A549 (cell line): ENCODE results near the gene MRFAP1L1. TPM values are rescaled to one million over a fixed set of nuclear protein-coding genes. Genes with fewer than 3 reads are reported as not detected.

ENCODE experiments used
- ATAC-seq, 2 experiments: fragments of 200-7000 bp in 1 of 2; fragments of >200 bp in 1 of 2; cut with Nextera tagmentation in 1 of 2; cut with Tn5 transposase in 1 of 2; 3 replicates each; pipeline versions ENCODE4 v1.8.0 to v1.9.1; 2018 to 2020; ENCODE audit warnings: mild to moderate bottlenecking in 1 of 2, moderate library complexity in 1 of 2
- CTCF ChIA-PET: fragments of 300-600 bp; sonication (Branson Sonifier 250); formaldehyde crosslinking; extraction: SDS; loops from one replicate; lab custom pipeline; 2021; ENCODE audit warnings: antibody characterized with exemption, inconsistent platforms; lab: Yijun Ruan, JAX
- POLR2A ChIA-PET: fragments of 350-600 bp; formaldehyde crosslinking; extraction: SDS; loops from one replicate; lab custom pipeline; 2021; ENCODE audit warnings: antibody characterized with exemption, inconsistent platforms; lab: Yijun Ruan, JAX
- DNase-seq, 2 experiments: peaks; one replicate each; pipeline versions ENCODE4 v3.0.0 to v3.0.0-alpha.2; 2011 to 2016; ENCODE audit warnings: low read depth in 1 of 2, low spot score in 1 of 2
- FAIRE-seq: peaks from 2 replicates; lab custom pipeline; 2011; peaks lifted over from hg19 to GRCh38; lab: Jason Lieb, UNC
- H3K27ac ChIP-seq, 2 experiments: fragments of >200 bp; sonication (Bioruptor Twin); formaldehyde crosslinking; 3 replicates each; pipeline ENCODE4 v1.5.1; 2016 to 2017
- H3K4me1 ChIP-seq: fragments of >200 bp; sonication (Bioruptor Twin); formaldehyde crosslinking; 3 replicates; pipeline ENCODE4 v1.6.1; 2016
- H3K4me2 ChIP-seq: fragments of >200 bp; sonication (Bioruptor Twin); formaldehyde crosslinking; 3 replicates; pipeline ENCODE4 v1.6.1; 2016
- H3K4me3 ChIP-seq: fragments of >200 bp; sonication (Bioruptor Twin); formaldehyde crosslinking; 3 replicates; pipeline ENCODE4 v1.5.1; 2016
- H3K9me3 ChIP-seq: fragments of >200 bp; sonication (Bioruptor Twin); formaldehyde crosslinking; 3 replicates; pipeline ENCODE4 v1.6.1; 2016
- BCL3 ChIP-seq: fragments of >200 bp; sonication (Bioruptor Twin); formaldehyde crosslinking; IDR thresholded peaks from 3 replicates; pipeline ENCODE4 v1.6.1; 2016
- BHLHE40 ChIP-seq: IDR thresholded peaks from 2 replicates; pipeline ENCODE4 v1.6.1; 2012; ENCODE audit warnings: low read depth, low read length, inconsistent platforms
- CBX2 ChIP-seq: fragments of 200-600 bp; sonication (generic); IDR thresholded peaks from 2 replicates; pipeline ENCODE4 v1.6.1; 2016; ENCODE audit warnings: low read depth, mild to moderate bottlenecking, borderline replicate concordance
- CBX8 ChIP-seq: fragments of 200-600 bp; sonication (generic); IDR thresholded peaks from 2 replicates; pipeline ENCODE4 v1.6.1; 2016
- CEBPB ChIP-seq, 2 experiments: fragments of >200 bp in 1 of 2; sonication (Bioruptor Twin) in 1 of 2; formaldehyde crosslinking in 1 of 2; IDR thresholded peaks; 2 replicates each; pipeline ENCODE4 v1.6.1; 2012 to 2016
- CHD4 ChIP-seq: fragments of 200-600 bp; sonication (generic); IDR thresholded peaks from 2 replicates; pipeline ENCODE4 v1.6.1; 2016; ENCODE audit warnings: antibody characterized with exemption, mild to moderate bottlenecking, borderline replicate concordance
- E2F6 ChIP-seq: IDR thresholded peaks from 2 replicates; pipeline ENCODE4 v1.6.1; 2012; ENCODE audit warnings: low read depth, borderline replicate concordance
- EHF ChIP-seq: fragments of 250-450 bp; sonication (Bioruptor Pico); IDR thresholded peaks from 2 replicates; pipeline ENCODE4 v1.5.0; 2020; ENCODE audit warnings: mild to moderate bottlenecking
- EHMT2 ChIP-seq: fragments of 200-600 bp; sonication (generic); IDR thresholded peaks from 2 replicates; pipeline ENCODE4 v1.6.1; 2016; ENCODE audit warnings: antibody characterized with exemption, low read depth, mild to moderate bottlenecking, moderate library complexity
- ESRRA ChIP-seq: fragments of 150-350 bp; IDR thresholded peaks from 2 replicates; pipeline ENCODE4 v1.6.1; 2014; ENCODE audit warnings: mild to moderate bottlenecking, low read length, borderline replicate concordance
- FOSB ChIP-seq: fragments of 250-450 bp; sonication (Bioruptor Pico); IDR thresholded peaks from 2 replicates; pipeline ENCODE4 v1.5.0; 2020; ENCODE audit warnings: mild to moderate bottlenecking, moderate library complexity
- FOSL2 ChIP-seq, 2 experiments: fragments of 450-650 bp in 1 of 2; fragments of >200 bp in 1 of 2; sonication (Bioruptor Twin) in 1 of 2; formaldehyde crosslinking; IDR thresholded peaks; 2 replicates each; pipeline versions ENCODE4 v1.5.0 to v1.6.1; 2016 to 2020; ENCODE audit warnings: mild to moderate bottlenecking in 1 of 2, moderate library complexity in 1 of 2
- FOXS1 ChIP-seq: fragments of 250-450 bp; sonication (Bioruptor Pico); IDR thresholded peaks from 2 replicates; pipeline ENCODE4 v1.5.0; 2020; ENCODE audit warnings: mild to moderate bottlenecking, moderate library complexity
- HDAC2 ChIP-seq: fragments of 200-600 bp; sonication (generic); IDR thresholded peaks from 2 replicates; pipeline ENCODE4 v1.6.1; 2016
- HEYL ChIP-seq: fragments of 250-450 bp; sonication (Bioruptor Pico); IDR thresholded peaks from 2 replicates; pipeline ENCODE4 v1.8.0; 2021; ENCODE audit warnings: mild to moderate bottlenecking, moderate library complexity
- HOXB13 ChIP-seq: fragments of 250-450 bp; sonication (Bioruptor Pico); IDR thresholded peaks from 2 replicates; pipeline ENCODE4 v1.5.0; 2020; ENCODE audit warnings: low read depth, mild to moderate bottlenecking, moderate library complexity
- JUN ChIP-seq, 2 experiments: fragments of >200 bp; sonication (Bioruptor Twin); formaldehyde crosslinking; IDR thresholded peaks; 2 replicates in 1 of 2; 3 replicates in 1 of 2; pipeline ENCODE4 v1.6.1; 2016 to 2017
- MAX ChIP-seq: IDR thresholded peaks from 2 replicates; pipeline ENCODE4 v1.6.1; 2012
- NPAS2 ChIP-seq: fragments of 250-450 bp; sonication (Bioruptor Pico); IDR thresholded peaks from 2 replicates; pipeline ENCODE4 v1.8.0; 2022; ENCODE audit warnings: mild to moderate bottlenecking, moderate library complexity, borderline replicate concordance
- PHF8 ChIP-seq: fragments of 200-600 bp; sonication (generic); IDR thresholded peaks from 2 replicates; pipeline ENCODE4 v1.6.1; 2016; ENCODE audit warnings: low read depth, mild to moderate bottlenecking, antibody characterized with exemption, moderate library complexity, borderline replicate concordance
- POLR2A ChIP-seq: IDR thresholded peaks from 2 replicates; pipeline ENCODE4 v1.6.1; 2012; ENCODE audit warnings: mild to moderate bottlenecking, low read length
- RARB ChIP-seq: fragments of 250-450 bp; sonication (Bioruptor Pico); IDR thresholded peaks from 2 replicates; pipeline ENCODE4 v1.8.0; 2021; ENCODE audit warnings: mild to moderate bottlenecking, moderate library complexity
- RFX5 ChIP-seq: fragments of 450-650 bp; IDR thresholded peaks from 2 replicates; pipeline ENCODE4 v1.7.1; 2014; ENCODE audit warnings: antibody characterized with exemption, mild to moderate bottlenecking, moderate library complexity
- SMC3 ChIP-seq: fragments of >200 bp; sonication (Bioruptor Twin); formaldehyde crosslinking; IDR thresholded peaks from 3 replicates; pipeline ENCODE4 v1.6.1; 2018; ENCODE audit warnings: inconsistent platforms
- TFCP2L1 ChIP-seq: fragments of 250-450 bp; sonication (Bioruptor Pico); IDR thresholded peaks from 2 replicates; pipeline ENCODE4 v1.5.0; 2021; ENCODE audit warnings: mild to moderate bottlenecking
- TP53 ChIP-seq: fragments of 250-450 bp; sonication (Bioruptor Pico); IDR thresholded peaks from 2 replicates; pipeline ENCODE4 v1.5.0; 2021; ENCODE audit warnings: mild to moderate bottlenecking, moderate library complexity
- USF2 ChIP-seq: fragments of 450-650 bp; IDR thresholded peaks from 2 replicates; pipeline ENCODE4 v1.6.1; 2014; ENCODE audit warnings: antibody characterized with exemption
- ZNF302 ChIP-seq: fragments of 250-450 bp; sonication (Bioruptor Pico); IDR thresholded peaks from 2 replicates; pipeline ENCODE4 v1.9.0; 2021; ENCODE audit warnings: inconsistent platforms, mild to moderate bottlenecking, moderate library complexity
- ZSCAN20 ChIP-seq: fragments of 250-450 bp; sonication (Bioruptor Pico); IDR thresholded peaks from 2 replicates; pipeline ENCODE4 v1.8.0; 2022; ENCODE audit warnings: mild to moderate bottlenecking, moderate library complexity
- WGBS: methylation state at CpG from one replicate; pipeline ENCODE4 v1.1.6; 2017; ENCODE audit errors: missing lambda C conversion rate; 5-methylcytosine and 5-hydroxymethylcytosine counted together
- polyA plus RNA-seq, 4 experiments: library from polyadenylated mRNA; depleted of rRNA in 3 of 4; stranded (reverse); fragments of >200 nt; fragmentation: RNase III in 1 of 4; extraction: RNeasy Plus Mini Kit Qiagen cat#74134 plus additional on column Dnase treatment in 1 of 4; gene quantifications; 2 replicates in 3 of 4; 3 replicates in 1 of 4; pipeline ENCODE4 v1.2.3, GENCODE V29; 2011 to 2017

MRFAP1L1 gene
- polyA plus RNA-seq, 2 of the 4 experiments (the other 2 are of a cell fraction) = 46.1 to 78.2 TPM

GRCh38 chr4:6749340-6750171, 39.9 kb upstream of the MRFAP1L1 start:
- FAIRE-seq (no peak), DNase-seq (peak; percentile 65 to 82), ATAC-seq (peak; percentile 67 to 74; a peak in 5 of 6 replicates)
- POLR2A ChIA-PET = no interaction called here
- no peak overlapping the region for H3K4me3 ChIP-seq
- CTCF ChIA-PET = interaction anchor here (1.1 to 1.7 kb wide), 3 partner anchors 15 to 29 kb away, joined by 3 to 5 read pairs (median 3); no protein-coding TSS in a partner anchor
- no peaks in the 10 kb centered on the region for H3K9me3 ChIP-seq
- H3K4me1 ChIP-seq = peaks cover 56% of the 10 kb centered on the region
- WGBS = 41% methylated on average over 7 of the region's 25 CpGs
- H3K4me2 ChIP-seq = peak overlapping the region; percentile 59
- TF ChIP-seq MAX (peak; percentile 36; the same call in 1 of the 2 replicates), POLR2A (peak; percentile 14; the same call in 1 of the 2 replicates), CBX2 (no peak), FOXS1 (no peak)
- peak overlapping the region; percentile 82 to 85 for H3K27ac ChIP-seq

GRCh38 chr4:6748286-6748685, 38.6 kb upstream of the MRFAP1L1 start:
- Histone ChIP-seq H3K27ac (peak overlapping the region; percentile 82 to 85), H3K4me2 (peak overlapping the region; percentile 59; the same call in 2 of the 3 replicates), H3K4me3 (no peak overlapping the region), H3K9me3 (no peaks in the 10 kb centered on the region), H3K4me1 (peaks cover 56% of the 10 kb centered on the region)
- ATAC-seq = no peak
- WGBS = 100% methylated on average over 5 of the region's 9 CpGs
- TF ChIP-seq SMC3 (no peak), CHD4 (no peak), RFX5 (no peak), HDAC2 (no peak), ESRRA (no peak), HOXB13 (CRISPR knock-in tag) (no peak), EHF (CRISPR knock-in tag) (no peak), CBX8 (no peak), CEBPB (IDR thresholded peaks at IDR 0.05) (no peak), EHMT2 (no peak), JUN (IDR thresholded peaks at IDR 0.05) (no peak), ZSCAN20 (CRISPR knock-in tag) (no peak), FOSL2 (IDR thresholded peaks at IDR 0.05) (no peak), FOSL2 (CRISPR knock-in tag; IDR thresholded peaks at IDR 0.05) (no peak), NPAS2 (no peak), PHF8 (no peak), RARB (CRISPR knock-in tag) (no peak), BHLHE40 (no peak)
- CTCF ChIA-PET = interaction anchor here (1.1 to 1.3 kb wide), 3 partner anchors 16 to 30 kb away, joined by 3 read pairs; no protein-coding TSS in a partner anchor
- POLR2A ChIA-PET = no interaction called here
- no peak for DNase-seq
- FAIRE-seq = no peak

GRCh38 chr4:6747294-6748051, 37.8 kb upstream of the MRFAP1L1 start:
- Histone ChIP-seq H3K9me3 (no peaks in the 10 kb centered on the region), H3K4me3 (no peak overlapping the region), H3K4me2 (peak overlapping the region; percentile 59), H3K4me1 (peaks cover 56% of the 10 kb centered on the region), H3K27ac (peak overlapping the region; percentile 82 to 85)
- 38% methylated on average over 11 of the region's 11 CpGs for WGBS
- ChIA-PET POLR2A (no interaction called here), CTCF (interaction anchor here (1.3 kb wide), 1 partner anchor 29 kb away, joined by 3 read pairs; no protein-coding TSS in a partner anchor)
- TF ChIP-seq RARB (CRISPR knock-in tag) (no peak), USF2 (no peak), SMC3 (no peak), EHMT2 (no peak), FOSB (CRISPR knock-in tag) (no peak), CHD4 (no peak), NPAS2 (no peak), ESRRA (no peak), MAX (no peak), BCL3 (no peak), TP53 (no peak), HEYL (no peak), ZNF302 (CRISPR knock-in tag) (no peak), CEBPB (IDR thresholded peaks at IDR 0.05) (no peak), E2F6 (no peak), FOSL2 (IDR thresholded peaks at IDR 0.05) (no peak), FOSL2 (CRISPR knock-in tag; IDR thresholded peaks at IDR 0.05) (no peak), TFCP2L1 (no peak)
- peak in 1 of 2 experiments; percentile 75 for DNase-seq
- peak; percentile 62 to 73; a peak in 5 of 6 replicates for ATAC-seq
- no peak for FAIRE-seq
